SK-N-SH (cell line): Measurements from ENCODE around the gene ZNF816. TPM values are rescaled to one million over a fixed set of nuclear protein-coding genes. Genes with fewer than 3 reads are reported as not detected.

Experiments
- CTCF ChIA-PET: fragments of 300-600, 350-600 bp; formaldehyde crosslinking; extraction: SDS; loops from one replicate; lab custom pipeline; 2021; lab: Yijun Ruan, JAX
- POLR2A ChIA-PET: fragments of 350-600 bp; sonication (Branson Sonifier 250); formaldehyde crosslinking; extraction: SDS; loops from one replicate; lab custom pipeline; 2020; ENCODE audit warnings: antibody characterized with exemption, inconsistent platforms; lab: Yijun Ruan, JAX
- DNase-seq: peaks from one replicate; pipeline ENCODE4 v3.0.0; 2012
- H2AFZ ChIP-seq: fragments of 200-600 bp; sonication (generic); 2 replicates; pipeline ENCODE4 v1.8.1; 2016; ENCODE audit warnings: antibody characterized with exemption, mild to moderate bottlenecking, low read depth
- H3F3A ChIP-seq: fragments of 200-600 bp; sonication (generic); replicated peaks from 2 replicates; pipeline ENCODE3; 2016; ENCODE audit warnings: antibody characterized with exemption, mild to moderate bottlenecking; ENCODE audit not compliant: insufficient read depth
- H3K27ac ChIP-seq, 2 experiments: fragments of 200-500 bp in 1 of 2; fragments of 200-600 bp in 1 of 2; sonication (Bioruptor generic) in 1 of 2; sonication (generic), shearing (Covaris generic) in 1 of 2; 2 replicates each; pipeline versions ENCODE4 v1.5.1 to v1.6.1; 2014 to 2016; ENCODE audit warnings: low read depth in 2 of 2, inconsistent platforms in 1 of 2, low read length in 1 of 2, mild to moderate bottlenecking in 1 of 2, mixed read lengths in 1 of 2
- H3K27me3 ChIP-seq: fragments of 200-600 bp; sonication (generic), shearing (Covaris generic); 2 replicates; pipeline ENCODE4 v1.6.1; 2016; ENCODE audit warnings: mixed run types; ENCODE audit not compliant: insufficient read depth
- H3K36me3 ChIP-seq, 2 experiments: fragments of 200-500 bp in 1 of 2; fragments of 200-600 bp in 1 of 2; sonication (Bioruptor generic) in 1 of 2; sonication (generic) in 1 of 2; replicated peaks in 1 of 2; 2 replicates each; pipeline versions ENCODE3 to v1.5.1; 2014 to 2016; ENCODE audit warnings: low read length in 1 of 2, mild to moderate bottlenecking in 1 of 2; ENCODE audit not compliant: insufficient read depth in 2 of 2, control insufficient read depth in 1 of 2
- H3K4me1 ChIP-seq, 2 experiments: fragments of 200-500 bp in 1 of 2; fragments of 200-600 bp in 1 of 2; sonication (Bioruptor generic) in 1 of 2; sonication (generic), shearing (Covaris generic) in 1 of 2; 2 replicates each; pipeline versions ENCODE4 v1.5.1 to v1.6.1; 2014 to 2016; ENCODE audit warnings: low read depth in 1 of 2, low read length in 1 of 2, mixed run types in 1 of 2; ENCODE audit not compliant: insufficient read depth in 2 of 2, control insufficient read depth in 1 of 2
- H3K4me2 ChIP-seq: fragments of 200-600 bp; sonication (generic), shearing (Covaris generic); 2 replicates; pipeline ENCODE4 v1.6.1; 2017; ENCODE audit warnings: mixed run types
- H3K4me3 ChIP-seq, 2 experiments: fragments of 200-500 bp in 1 of 2; fragments of 200-600 bp in 1 of 2; sonication (Bioruptor generic) in 1 of 2; sonication (generic), shearing (Covaris generic) in 1 of 2; 2 replicates each; pipeline versions ENCODE4 v1.5.1 to v1.8.1; 2014 to 2016; ENCODE audit warnings: low read depth in 2 of 2, inconsistent platforms in 1 of 2, low read length in 1 of 2, mild to moderate bottlenecking in 1 of 2, mixed read lengths in 1 of 2, moderate library complexity in 1 of 2
- H3K79me2 ChIP-seq: fragments of 200-600 bp; sonication (generic); 2 replicates; pipeline ENCODE4 v1.8.1; 2017; ENCODE audit warnings: mild to moderate bottlenecking; ENCODE audit not compliant: insufficient read depth
- H3K9ac ChIP-seq: fragments of 200-600 bp; sonication (generic); 2 replicates; pipeline ENCODE4 v1.6.1; 2017; ENCODE audit warnings: mixed run types
- H3K9me2 ChIP-seq: fragments of 200-600 bp; sonication (generic); 2 replicates; pipeline ENCODE4 v1.6.1; 2017; ENCODE audit warnings: mixed run types
- H3K9me3 ChIP-seq: fragments of 200-600 bp; sonication (generic); 2 replicates; pipeline ENCODE4 v1.6.1; 2017; ENCODE audit warnings: mixed run types, mild to moderate bottlenecking, moderate library complexity
- H4K20me1 ChIP-seq: fragments of 200-600 bp; sonication (generic); 2 replicates; pipeline ENCODE4 v1.6.1; 2017; ENCODE audit warnings: mild to moderate bottlenecking, mixed run types; ENCODE audit not compliant: insufficient read depth
- ELF1 ChIP-seq: IDR thresholded peaks from 2 replicates; pipeline ENCODE4 v1.4.0; 2012
- EP300 ChIP-seq, 2 experiments: IDR thresholded peaks; 2 replicates each; pipeline versions ENCODE4 v1.4.0 to v1.6.1; 2012; ENCODE audit warnings: borderline replicate concordance in 1 of 2, low read depth in 1 of 2, low read length in 1 of 2
- GATA2 ChIP-seq: sonication (generic); formaldehyde crosslinking; IDR thresholded peaks from 2 replicates; pipeline ENCODE4 v1.5.0; 2020; ENCODE audit warnings: mild to moderate bottlenecking, missing genetic modification reagents
- JUND ChIP-seq: IDR thresholded peaks from 2 replicates; pipeline ENCODE4 v1.4.0; 2012
- MEF2A ChIP-seq: IDR thresholded peaks from 2 replicates; pipeline ENCODE4 v1.4.0; 2012; ENCODE audit warnings: low read depth, borderline replicate concordance
- NRF1 ChIP-seq: IDR thresholded peaks from 2 replicates; pipeline ENCODE4 v1.6.1; 2012; ENCODE audit warnings: low read depth, mild to moderate bottlenecking, low read length
- POLR2AphosphoS5 ChIP-seq: IDR thresholded peaks from 2 replicates; pipeline ENCODE4 v1.6.1; 2012; ENCODE audit warnings: low read depth, low read length
- RAD21 ChIP-seq: IDR thresholded peaks from 2 replicates; pipeline ENCODE4 v1.6.1; 2012; ENCODE audit warnings: mild to moderate bottlenecking, low read length
- RXRA ChIP-seq: IDR thresholded peaks from 2 replicates; pipeline ENCODE4 v1.4.0; 2012; ENCODE audit warnings: low read depth, mild to moderate bottlenecking, borderline replicate concordance
- TEAD4 ChIP-seq: IDR thresholded peaks from 2 replicates; pipeline ENCODE4 v1.4.0; 2012; ENCODE audit warnings: mild to moderate bottlenecking, borderline replicate concordance; ENCODE audit not compliant: insufficient read depth
- WGBS: methylation state at CpG from one replicate; pipeline ENCODE4 v1.1.6; 2017; ENCODE audit warnings: low lambda C conversion rate; 5-methylcytosine and 5-hydroxymethylcytosine counted together
- polyA plus RNA-seq, 3 experiments: library from polyadenylated mRNA; depleted of rRNA; stranded (reverse); fragments of >200 nt; gene quantifications; 2 replicates each; pipeline ENCODE4 v1.2.3, GENCODE V29; 2012
- TF ChIP-seq, protein P1 (sequence below): fragments of 150-350 bp; IDR thresholded peaks from 2 replicates; pipeline ENCODE4 v1.6.1; 2017; ENCODE audit warnings: antibody characterized with exemption, low read length, low read depth, borderline replicate concordance
- TF ChIP-seq, protein P2 (sequence below): fragments of 150-350 bp; IDR thresholded peaks from 2 replicates; pipeline ENCODE4 v1.6.1; 2016; ENCODE audit warnings: mild to moderate bottlenecking, low read depth, low read length
- TF ChIP-seq, protein P3 (sequence below): IDR thresholded peaks from 2 replicates; pipeline ENCODE4 v1.4.0; 2012; ENCODE audit warnings: low read depth, borderline replicate concordance

The ZNF816 gene
- polyA plus RNA-seq, 1 of the 3 experiments (the other 2 are of a cell fraction), result 1.8 TPM

DNA sequence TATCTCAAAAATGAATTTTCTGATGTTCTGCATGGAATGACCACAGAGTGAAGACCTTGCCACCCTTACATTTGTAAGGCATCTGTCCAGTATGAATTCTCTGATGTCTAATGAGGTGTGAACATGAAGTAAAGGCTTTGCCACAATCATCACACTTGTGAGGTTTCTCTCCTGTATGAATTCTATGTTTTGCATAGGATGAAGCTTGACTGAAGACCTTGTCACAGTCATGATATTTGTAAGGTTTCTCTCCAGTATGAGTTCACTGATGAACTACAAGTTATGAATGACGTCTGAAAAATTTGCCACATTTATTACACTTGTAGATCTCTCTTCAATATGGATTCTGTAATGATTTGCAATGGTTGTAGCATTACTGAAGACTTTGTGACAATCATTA lies 13.3 kb downstream of the ZNF816 start:
- H3K27ac ChIP-seq, result no peak overlapping the region
- H3K79me2 ChIP-seq, result no peaks in the 10 kb centered on the region
- peaks cover 24 to 55% of the 10 kb centered on the region in 2 experiments for H3K36me3 ChIP-seq
- no peak overlapping the region for H2AFZ ChIP-seq
- H3K9me3 ChIP-seq, result peaks cover 22% of the 10 kb centered on the region; the same call in 1 of the 2 replicates
- DNase-seq, result no peak
- H3K9ac ChIP-seq, result no peak overlapping the region
- no peaks in the 10 kb centered on the region for H3K27me3 ChIP-seq
- H3K4me3 ChIP-seq, result no peak overlapping the region
- no peaks in the 10 kb centered on the region for H3F3A ChIP-seq
- WGBS, result 91% methylated on average over 1 of the region's 1 CpG
- POLR2A ChIA-PET, result no interaction called here
- no peak overlapping the region for H3K4me2 ChIP-seq
- H4K20me1 ChIP-seq, result no peaks in the 10 kb centered on the region
- CTCF ChIA-PET, result no interaction called here
- H3K9me2 ChIP-seq, result no peaks in the 10 kb centered on the region
- no peaks in the 10 kb centered on the region for H3K4me1 ChIP-seq
- TF ChIP-seq POLR2AphosphoS5 (no peak), TEAD4 (no peak)

DNA sequence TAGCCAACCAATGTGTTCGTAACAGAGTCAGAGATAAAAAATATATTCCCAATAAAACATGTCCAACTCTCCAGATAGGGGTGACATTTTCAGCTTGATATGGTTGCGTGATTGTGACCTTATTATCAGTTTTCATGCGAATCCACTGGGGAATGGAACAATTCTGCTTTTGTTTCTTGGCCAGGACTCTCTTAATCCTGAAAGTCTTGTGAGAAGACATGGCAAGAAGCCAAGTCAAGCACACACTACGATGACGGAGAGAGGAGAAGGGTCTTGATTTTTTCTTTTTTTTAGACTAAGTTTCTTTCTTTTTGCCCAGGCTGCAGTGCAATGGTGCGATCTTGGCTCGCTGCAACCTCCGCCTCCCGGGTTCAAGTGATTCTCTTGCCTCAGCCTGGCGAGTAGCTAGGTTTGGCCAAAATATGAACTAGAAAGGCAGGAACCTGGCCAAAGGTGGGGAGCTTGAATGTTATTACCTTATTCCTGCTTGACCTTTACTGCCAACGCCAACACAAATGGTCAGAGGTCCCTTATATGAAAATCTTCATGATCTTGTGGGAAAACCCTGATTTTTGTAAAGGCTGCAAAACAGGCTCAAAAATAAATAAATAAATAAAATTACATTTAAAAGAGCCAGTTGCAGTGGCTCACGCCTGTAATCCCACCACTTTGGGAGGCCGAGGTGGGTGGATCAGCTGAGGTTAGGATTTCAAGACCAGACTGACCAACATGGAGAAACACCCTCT lies 14.5 kb downstream of the ZNF816 start:
- TF ChIP-seq GATA2 (CRISPR knock-in tag), result no peak
- TF ChIP-seq, protein P1, sequence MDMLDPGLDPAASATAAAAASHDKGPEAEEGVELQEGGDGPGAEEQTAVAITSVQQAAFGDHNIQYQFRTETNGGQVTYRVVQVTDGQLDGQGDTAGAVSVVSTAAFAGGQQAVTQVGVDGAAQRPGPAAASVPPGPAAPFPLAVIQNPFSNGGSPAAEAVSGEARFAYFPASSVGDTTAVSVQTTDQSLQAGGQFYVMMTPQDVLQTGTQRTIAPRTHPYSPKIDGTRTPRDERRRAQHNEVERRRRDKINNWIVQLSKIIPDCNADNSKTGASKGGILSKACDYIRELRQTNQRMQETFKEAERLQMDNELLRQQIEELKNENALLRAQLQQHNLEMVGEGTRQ, result no peak
- POLR2A ChIA-PET, result no interaction called here
- 82% methylated on average over 13 of the region's 13 CpGs for WGBS

DNA sequence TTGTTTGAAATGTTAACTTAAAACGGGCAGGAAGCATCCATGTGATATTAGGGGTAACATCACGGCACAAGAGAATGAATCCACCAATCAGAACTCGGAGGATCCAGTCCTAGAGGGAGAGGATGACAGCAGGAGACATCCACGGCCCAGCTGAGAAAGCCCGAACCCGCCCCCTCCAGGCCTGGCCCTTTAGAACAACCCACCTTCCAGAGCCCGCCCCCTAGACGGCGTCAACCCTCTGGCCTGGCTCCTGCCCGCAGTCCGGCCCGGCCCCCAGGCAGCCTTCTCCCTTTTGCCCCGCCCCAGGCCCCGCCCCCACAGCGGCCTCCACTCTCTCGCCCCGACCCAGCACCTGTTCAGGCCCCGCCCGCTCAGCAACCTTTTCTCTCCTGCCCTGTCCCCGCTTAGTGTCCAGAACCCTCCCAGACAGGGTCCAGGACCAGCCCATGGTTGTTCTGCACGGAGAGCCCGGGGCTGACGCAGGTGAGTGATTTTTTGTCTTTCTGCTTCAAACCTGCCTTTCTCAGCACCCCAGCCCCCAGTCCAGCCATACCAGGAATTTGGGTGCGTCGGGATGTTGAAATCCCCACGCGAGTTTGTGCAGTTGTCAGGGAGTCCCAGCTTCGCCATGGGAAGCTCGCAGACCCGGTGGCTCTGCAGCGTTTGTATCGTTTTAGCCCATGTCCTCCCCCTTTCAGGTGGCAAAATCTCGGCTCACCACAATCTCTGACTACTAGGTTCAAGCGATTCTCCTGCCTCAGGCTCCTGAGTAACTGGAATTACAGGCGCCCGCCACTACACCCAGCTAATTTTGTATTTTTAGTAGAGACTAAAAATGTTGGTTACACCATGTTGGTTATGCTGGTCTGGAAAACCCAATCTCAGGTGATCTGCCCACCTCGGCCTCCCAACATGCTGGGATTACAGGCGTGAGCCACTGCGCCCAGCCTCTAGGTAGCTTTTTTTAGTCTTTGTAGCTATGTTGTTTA lies 16.1 kb downstream of the ZNF816 start:
- no peaks in the 10 kb centered on the region for H3K27me3 ChIP-seq
- H3K79me2 ChIP-seq, result 0 out of 2 replicates have a peak, but pooled peaks cover 4% of the 10 kb centered on the region
- peaks cover 16% of the 10 kb centered on the region; the same call in 1 of the 2 replicates for H3K9me3 ChIP-seq
- H3K4me1 ChIP-seq, result no peaks in the 10 kb centered on the region; a peak in 1 of 4 replicates
- WGBS, result 72% methylated on average over 35 of the region's 39 CpGs
- H2AFZ ChIP-seq, result no peak overlapping the region
- peaks cover 15 to 36% of the 10 kb centered on the region in 2 experiments for H3K36me3 ChIP-seq
- no peaks in the 10 kb centered on the region for H3F3A ChIP-seq
- peak; percentile 54 for DNase-seq
- H3K4me2 ChIP-seq, result no peak overlapping the region
- no peak overlapping the region for H3K9ac ChIP-seq
- no peak overlapping the region for H3K27ac ChIP-seq
- ChIA-PET POLR2A (no interaction called here), CTCF (no interaction called here)
- H3K9me2 ChIP-seq, result no peaks in the 10 kb centered on the region
- no peak overlapping the region for H3K4me3 ChIP-seq
- no peaks in the 10 kb centered on the region for H4K20me1 ChIP-seq
- TF ChIP-seq JUND (no peak), NRF1 (no peak), RXRA (no peak), RAD21 (no peak), ELF1 (no peak), MEF2A (no peak), EP300 (IDR thresholded peaks at IDR 0.05; ENCODE audit: borderline replicate concordance in 1 of 2, low read depth in 1 of 2, low read length in 1 of 2) (no peak), GATA2 (CRISPR knock-in tag) (no peak)
- TF ChIP-seq, protein P2, sequence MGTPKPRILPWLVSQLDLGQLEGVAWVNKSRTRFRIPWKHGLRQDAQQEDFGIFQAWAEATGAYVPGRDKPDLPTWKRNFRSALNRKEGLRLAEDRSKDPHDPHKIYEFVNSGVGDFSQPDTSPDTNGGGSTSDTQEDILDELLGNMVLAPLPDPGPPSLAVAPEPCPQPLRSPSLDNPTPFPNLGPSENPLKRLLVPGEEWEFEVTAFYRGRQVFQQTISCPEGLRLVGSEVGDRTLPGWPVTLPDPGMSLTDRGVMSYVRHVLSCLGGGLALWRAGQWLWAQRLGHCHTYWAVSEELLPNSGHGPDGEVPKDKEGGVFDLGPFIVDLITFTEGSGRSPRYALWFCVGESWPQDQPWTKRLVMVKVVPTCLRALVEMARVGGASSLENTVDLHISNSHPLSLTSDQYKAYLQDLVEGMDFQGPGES, result no peak
- TF ChIP-seq, protein P3, sequence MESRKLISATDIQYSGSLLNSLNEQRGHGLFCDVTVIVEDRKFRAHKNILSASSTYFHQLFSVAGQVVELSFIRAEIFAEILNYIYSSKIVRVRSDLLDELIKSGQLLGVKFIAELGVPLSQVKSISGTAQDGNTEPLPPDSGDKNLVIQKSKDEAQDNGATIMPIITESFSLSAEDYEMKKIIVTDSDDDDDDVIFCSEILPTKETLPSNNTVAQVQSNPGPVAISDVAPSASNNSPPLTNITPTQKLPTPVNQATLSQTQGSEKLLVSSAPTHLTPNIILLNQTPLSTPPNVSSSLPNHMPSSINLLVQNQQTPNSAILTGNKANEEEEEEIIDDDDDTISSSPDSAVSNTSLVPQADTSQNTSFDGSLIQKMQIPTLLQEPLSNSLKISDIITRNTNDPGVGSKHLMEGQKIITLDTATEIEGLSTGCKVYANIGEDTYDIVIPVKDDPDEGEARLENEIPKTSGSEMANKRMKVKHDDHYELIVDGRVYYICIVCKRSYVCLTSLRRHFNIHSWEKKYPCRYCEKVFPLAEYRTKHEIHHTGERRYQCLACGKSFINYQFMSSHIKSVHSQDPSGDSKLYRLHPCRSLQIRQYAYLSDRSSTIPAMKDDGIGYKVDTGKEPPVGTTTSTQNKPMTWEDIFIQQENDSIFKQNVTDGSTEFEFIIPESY, result no peak

More for the DNA sequence above, 14.5 kb downstream of the ZNF816 start:
- H3F3A ChIP-seq, result no peaks in the 10 kb centered on the region
- peaks cover 22% of the 10 kb centered on the region; the same call in 1 of the 2 replicates for H3K9me3 ChIP-seq
- no peak overlapping the region for H3K27ac ChIP-seq
- peaks cover 24 to 51% of the 10 kb centered on the region in 2 experiments for H3K36me3 ChIP-seq
- H3K4me2 ChIP-seq, result no peak overlapping the region
- H3K27me3 ChIP-seq, result no peaks in the 10 kb centered on the region
- CTCF ChIA-PET, result no interaction called here
- no peak overlapping the region for H2AFZ ChIP-seq
- no peaks in the 10 kb centered on the region for H3K79me2 ChIP-seq
- no peak overlapping the region for H3K9ac ChIP-seq
- no peak overlapping the region for H3K4me3 ChIP-seq
- H3K4me1 ChIP-seq, result no peaks in the 10 kb centered on the region
- no peak for DNase-seq
- H4K20me1 ChIP-seq, result no peaks in the 10 kb centered on the region
- no peaks in the 10 kb centered on the region for H3K9me2 ChIP-seq
